Prostate gland (tissue), 2 donors: ENCODE results near the gene TMEM158. TPM values are rescaled to one million over a fixed set of nuclear protein-coding genes. Genes with fewer than 3 reads are reported as not detected.

ENCODE experiments used
- DNase-seq: peaks from one replicate; pipeline ENCODE4 v3.0.0-alpha.2; 2019; ENCODE audit warnings: low spot score
- H3K27ac ChIP-seq, 2 donors: fragments of 200-600 bp; sonication (generic); 2 replicates each; pipeline ENCODE4 v1.5.1; 2017 to 2019
- H3K27me3 ChIP-seq: fragments of 200-600 bp; sonication (generic); replicated peaks from 2 replicates; pipeline ENCODE4 v1.5.1; 2019; ENCODE audit not compliant: insufficient read depth
- H3K36me3 ChIP-seq, 2 donors: fragments of 200-600 bp; sonication (generic); 1 replicate in 1 of 2; 2 replicates in 1 of 2; pipeline versions ENCODE4 v1.5.1 to v1.8.1; 2017 to 2019
- H3K4me1 ChIP-seq: fragments of 200-600 bp; sonication (generic); replicated peaks from 2 replicates; pipeline ENCODE4 v1.5.1; 2019
- H3K4me3 ChIP-seq, 2 donors: fragments of 200-600 bp; sonication (generic); 2 replicates each; pipeline ENCODE4 v1.5.1; 2017 to 2019
- H3K9me3 ChIP-seq: fragments of 200-600 bp; sonication (generic); 2 replicates; pipeline ENCODE4 v1.5.1; 2017
- CTCF ChIP-seq, 4 experiments: fragments of 200-600 bp in 2 of 4; fragments of 450-650 bp in 2 of 4; sonication (generic) in 2 of 4; IDR thresholded peaks; 1 replicate in 3 of 4; 2 replicates in 1 of 4; pipeline ENCODE4 v1.5.1; 2016 to 2019; ENCODE audit warnings: antibody characterized with exemption in 4 of 4, mild to moderate bottlenecking in 2 of 4, moderate library complexity in 2 of 4
- POLR2A ChIP-seq: fragments of 450-650 bp; IDR thresholded peaks from one replicate; pipeline ENCODE4 v1.6.1; 2016; ENCODE audit warnings: antibody characterized with exemption, mild to moderate bottlenecking
- POLR2AphosphoS5 ChIP-seq: sonication (generic); formaldehyde crosslinking; IDR thresholded peaks from one replicate; pipeline ENCODE4 v1.6.1; 2017; ENCODE audit warnings: antibody characterized with exemption
- WGBS: methylation state at CpG from one replicate; pipeline ENCODE4 v1.1.5; 2018; 5-methylcytosine and 5-hydroxymethylcytosine counted together
- intact Hi-C: fragments of 100-400 bp; cut with DNase I; formaldehyde crosslinking; loops from one replicate; pipeline ENCODE4 v1.14.2; 2022
- total RNA-seq, 2 donors: library from RNA; depleted of rRNA; stranded (reverse); fragments of >200 nt; gene quantifications; one replicate each; pipeline ENCODE4 v1.1.0, GENCODE V29; 2016

Gene TMEM158
- total RNA-seq, 2 donors from 2014 or later, result 3.6 to 20.8 TPM

- DNase-seq, result no peak
Observed at GRCh38 chr3:45218578-45219390, 7.3 kb downstream of the TMEM158 start.

GRCh38 chr3:45216021-45216609 lies 10.0 kb downstream of the TMEM158 start:
- TF ChIP-seq POLR2AphosphoS5 (no peak), POLR2A (no peak), CTCF (IDR thresholded peaks at IDR 0.05) (no peak)
- Histone ChIP-seq H3K36me3 (no peaks in the 10 kb centered on the region), H3K4me1 (no peaks in the 10 kb centered on the region), H3K4me3 (no peak overlapping the region), H3K27me3 (no peaks in the 10 kb centered on the region), H3K27ac (no peak overlapping the region), H3K9me3 (no peaks in the 10 kb centered on the region)
- intact Hi-C loops, result no loop called here
- DNase-seq, result no peak
- 67% methylated on average over 10 of the region's 10 CpGs for WGBS

More at GRCh38 chr3:45218578-45219390, 7.3 kb downstream of the TMEM158 start:
- Histone ChIP-seq H3K27me3 (no peaks in the 10 kb centered on the region), H3K36me3 (no peaks in the 10 kb centered on the region), H3K4me3 (no peak overlapping the region), H3K27ac (no peak overlapping the region), H3K4me1 (no peaks in the 10 kb centered on the region), H3K9me3 (no peaks in the 10 kb centered on the region)
- TF ChIP-seq POLR2AphosphoS5, result no peak
- TF ChIP-seq CTCF (IDR thresholded peaks at IDR 0.05), result no peak
- TF ChIP-seq POLR2A, result no peak
- intact Hi-C loops, result no loop called here
- WGBS, result 59% methylated on average over 11 of the region's 11 CpGs

GRCh38 chr3:45215466-45215865 lies 10.6 kb downstream of the TMEM158 start:
- WGBS, result 90% methylated on average over 4 of the region's 4 CpGs
- Histone ChIP-seq H3K36me3 (no peaks in the 10 kb centered on the region), H3K27ac (no peak overlapping the region), H3K4me1 (no peaks in the 10 kb centered on the region), H3K9me3 (no peaks in the 10 kb centered on the region), H3K4me3 (no peak overlapping the region), H3K27me3 (no peaks in the 10 kb centered on the region)
- DNase-seq, result no peak
- intact Hi-C loops, result no loop called here
- TF ChIP-seq CTCF (IDR thresholded peaks at IDR 0.05) (no peak), POLR2A (no peak), POLR2AphosphoS5 (no peak)

- Histone ChIP-seq H3K36me3 (no peaks in the 10 kb centered on the region), H3K4me1 (no peaks in the 10 kb centered on the region), H3K27me3 (no peaks in the 10 kb centered on the region), H3K27ac (no peak overlapping the region), H3K4me3 (no peak overlapping the region), H3K9me3 (no peaks in the 10 kb centered on the region)
- WGBS, result 71% methylated on average over 10 of the region's 10 CpGs
- TF ChIP-seq POLR2A (no peak), POLR2AphosphoS5 (no peak), CTCF (IDR thresholded peaks at IDR 0.05) (no peak)
- no peak for DNase-seq
- intact Hi-C loops, result loop anchor here (5.0 kb wide), 1 partner anchor 37 kb away; no protein-coding TSS in a partner anchor
Observed at GRCh38 chr3:45214061-45214680, 11.9 kb downstream of the TMEM158 start.
